NCI-H2171 (cell line): ENCODE results near the gene CEP85.

Experiments used
- DNase-seq: peaks from one replicate; lab custom pipeline; 2025; lab: John Stamatoyannopoulos, UW

CEP85 gene

DNA sequence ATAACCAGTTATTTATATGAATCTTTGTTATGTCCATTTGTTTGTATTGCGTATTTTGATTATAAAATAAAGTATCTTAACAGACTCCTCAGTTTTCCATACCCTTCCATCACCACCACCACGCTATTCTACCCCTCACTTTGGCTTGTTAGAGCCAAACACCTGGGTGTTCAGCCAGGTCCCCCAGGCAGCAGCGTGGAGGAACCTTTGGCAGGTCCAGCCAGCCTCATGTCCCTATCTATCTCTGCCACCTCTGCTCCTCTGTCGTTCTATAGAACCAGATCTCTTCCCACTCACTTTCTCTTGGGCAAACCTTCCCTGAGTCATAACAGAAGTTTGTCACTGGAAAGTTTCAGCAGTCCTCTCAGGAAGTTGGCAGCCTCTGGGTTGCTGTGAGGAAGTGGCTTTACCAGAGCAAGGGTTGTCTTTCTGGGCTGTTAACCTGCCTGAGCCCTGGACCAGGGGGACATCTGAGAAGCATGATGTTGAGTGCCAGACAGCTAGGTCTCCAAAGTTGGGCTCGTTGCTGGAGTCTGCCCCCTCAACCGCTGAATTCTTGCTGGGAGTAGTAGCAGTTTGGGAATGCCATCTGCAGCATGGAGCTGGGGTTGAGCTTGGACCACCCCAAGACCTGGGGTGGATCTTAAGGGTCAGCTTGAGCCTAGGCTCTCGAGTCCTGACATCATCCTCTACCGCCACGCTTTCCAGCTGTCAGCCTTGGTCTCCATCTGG lies 44.9 kb downstream of the CEP85 start:
- no peak for DNase-seq

DNA sequence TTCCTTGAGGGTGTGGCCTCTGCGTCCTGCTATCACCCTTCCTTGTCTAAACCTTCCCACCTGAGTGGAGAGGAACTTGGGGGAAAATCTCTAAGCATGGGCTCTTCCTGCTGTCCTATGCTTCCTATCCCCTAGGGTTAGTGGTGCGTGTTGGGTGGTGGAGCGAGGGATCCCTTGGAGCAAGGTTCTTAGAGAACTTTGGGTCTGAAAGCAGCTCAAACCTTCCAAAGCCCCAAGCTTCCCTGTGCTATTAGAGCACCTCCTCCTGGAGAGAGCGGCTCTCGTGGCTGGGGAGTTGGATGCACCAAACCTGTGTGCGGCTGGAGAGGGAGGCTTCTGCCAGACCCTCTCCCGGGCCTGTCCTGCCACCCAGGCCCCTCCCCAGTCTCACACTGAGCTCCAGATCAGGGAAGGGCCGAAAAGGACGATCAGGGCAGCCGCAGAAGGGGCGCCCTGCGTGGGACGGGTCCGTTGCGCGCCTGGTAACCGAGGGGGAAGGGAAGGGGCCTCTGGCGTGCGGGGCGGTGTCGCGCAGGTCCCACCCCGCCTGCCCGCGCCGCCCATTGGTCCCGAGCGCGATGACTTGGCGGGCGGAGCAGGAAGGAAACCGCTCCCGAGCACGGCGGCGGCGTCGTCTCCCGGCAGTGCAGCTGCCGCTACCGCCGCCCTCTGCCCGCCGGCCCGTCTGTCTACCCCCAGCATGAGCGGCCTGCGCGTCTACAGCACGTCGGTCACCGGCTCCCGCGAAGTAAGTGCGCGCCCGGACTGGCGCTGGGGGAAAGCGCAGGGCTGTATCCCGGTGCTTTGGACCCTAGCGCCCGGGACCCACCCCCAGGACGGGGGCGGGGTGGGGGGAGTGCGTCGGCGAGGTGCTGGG lies 45.7 kb downstream of the CEP85 start, which contains the start of gene SH3BGRL3:
Gene SH3BGRL3 (plus strand): TSS at position 631 of the 877 bp plus-strand sequence. CDS start 70 bp downstream, at position 701.
- DNase-seq: peak; percentile 92

DNA sequence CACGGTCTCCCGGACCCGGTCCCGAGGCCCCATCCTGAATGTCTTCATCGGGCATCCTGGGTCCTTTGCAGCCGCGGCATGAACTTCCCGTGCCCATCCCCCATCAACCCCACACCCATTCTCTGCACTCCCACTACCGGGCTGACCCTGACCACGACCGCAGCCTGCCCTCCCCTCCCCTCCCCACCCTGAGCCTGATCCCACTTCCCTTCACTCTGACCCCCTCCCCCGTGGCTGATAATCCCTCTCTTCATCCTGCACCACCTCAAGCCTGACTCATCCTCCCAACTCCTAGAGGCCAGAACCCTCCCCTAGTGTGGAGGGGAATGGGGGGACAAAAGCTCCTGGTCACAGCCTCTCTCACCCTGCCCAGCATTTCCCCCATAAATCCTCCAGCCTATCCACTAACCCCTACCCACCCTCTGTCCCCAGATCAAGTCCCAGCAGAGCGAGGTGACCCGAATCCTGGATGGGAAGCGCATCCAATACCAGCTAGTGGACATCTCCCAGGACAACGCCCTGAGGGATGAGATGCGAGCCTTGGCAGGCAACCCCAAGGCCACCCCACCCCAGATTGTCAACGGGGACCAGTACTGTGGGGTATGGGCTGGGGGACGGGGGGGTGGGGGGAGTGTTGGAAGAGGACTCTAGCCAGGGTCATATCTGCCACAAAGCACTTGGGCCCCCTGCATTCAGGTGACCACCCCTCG lies 46.5 kb downstream of the CEP85 start:
- no peak for DNase-seq

DNA sequence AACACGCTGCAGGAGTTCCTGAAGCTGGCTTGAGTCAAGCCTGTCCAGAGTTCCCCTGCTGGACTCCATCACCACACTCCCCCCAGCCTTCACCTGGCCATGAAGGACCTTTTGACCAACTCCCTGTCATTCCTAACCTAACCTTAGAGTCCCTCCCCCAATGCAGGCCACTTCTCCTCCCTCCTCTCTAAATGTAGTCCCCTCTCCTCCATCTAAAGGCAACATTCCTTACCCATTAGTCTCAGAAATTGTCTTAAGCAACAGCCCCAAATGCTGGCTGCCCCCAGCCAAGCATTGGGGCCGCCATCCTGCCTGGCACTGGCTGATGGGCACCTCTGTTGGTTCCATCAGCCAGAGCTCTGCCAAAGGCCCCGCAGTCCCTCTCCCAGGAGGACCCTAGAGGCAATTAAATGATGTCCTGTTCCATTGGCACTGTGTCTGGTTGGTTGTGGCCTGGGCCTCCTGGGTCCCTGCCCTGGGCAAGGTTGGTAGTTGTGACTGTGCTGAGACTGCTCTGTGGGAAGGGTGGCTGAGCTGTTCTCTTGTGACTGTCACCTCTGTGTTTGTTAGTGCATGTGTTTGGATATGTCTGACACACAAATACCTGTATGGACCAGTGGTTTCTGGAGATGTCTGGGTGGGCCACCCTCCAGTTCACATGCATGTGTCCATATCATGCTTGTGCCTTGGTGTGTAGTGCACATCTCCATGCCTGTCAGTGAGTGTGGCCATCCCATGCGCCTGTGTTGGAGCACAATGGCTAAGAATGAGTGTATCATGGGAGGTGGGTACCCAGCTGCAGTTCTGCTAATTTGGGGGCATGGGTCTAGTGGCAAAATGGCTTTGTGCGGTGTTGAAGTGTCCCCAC lies 47.3 kb downstream of the CEP85 start:
- DNase-seq: no peak

DNA sequence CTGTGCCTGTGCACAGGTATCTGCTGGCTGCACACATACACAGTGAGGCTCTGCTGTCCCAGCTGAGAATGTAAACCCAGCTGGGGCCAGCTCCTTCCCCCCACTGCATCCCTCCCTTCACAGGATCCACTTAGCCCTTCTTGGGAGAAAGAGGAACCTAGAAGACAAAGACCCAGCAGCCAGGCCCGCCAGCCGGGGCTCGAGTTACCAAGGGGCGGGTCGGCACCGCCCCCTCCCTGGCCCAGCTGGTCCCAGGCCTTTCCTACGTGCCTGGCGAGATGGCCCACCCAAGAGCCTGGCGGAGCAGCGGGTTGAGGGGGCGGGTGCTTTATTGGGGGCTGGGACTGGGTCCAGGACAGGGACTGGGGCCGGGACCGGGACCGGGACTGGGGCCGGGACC lies 48.0 kb downstream of the CEP85 start:
- DNase-seq: peak; percentile 14

DNA sequence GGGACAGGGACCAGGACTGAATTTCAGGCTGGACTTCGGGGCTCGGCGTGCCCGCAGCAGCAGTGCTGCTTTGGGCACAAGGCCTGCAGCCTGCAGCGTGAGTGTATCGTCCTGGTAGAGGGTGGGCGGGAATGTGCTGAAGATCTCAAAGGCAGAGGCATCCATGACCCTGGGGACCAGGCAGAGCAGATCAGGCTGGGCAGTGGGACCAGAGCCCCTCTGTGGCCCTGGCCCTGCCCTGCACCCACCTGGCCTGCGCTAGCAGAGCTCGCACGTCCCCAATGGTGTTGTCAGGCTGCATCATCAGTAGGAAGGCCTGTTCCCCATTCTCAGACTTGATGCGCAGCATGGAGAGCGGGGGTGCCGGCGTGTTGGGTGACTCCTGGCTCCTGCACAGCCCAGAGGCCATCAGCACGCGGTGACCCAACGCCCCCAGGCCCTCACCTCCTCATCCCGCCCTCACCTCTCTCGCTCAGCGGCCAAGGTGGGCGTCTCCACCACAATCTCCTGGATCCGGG lies 48.5 kb downstream of the CEP85 start:
- DNase-seq: no peak

DNA sequence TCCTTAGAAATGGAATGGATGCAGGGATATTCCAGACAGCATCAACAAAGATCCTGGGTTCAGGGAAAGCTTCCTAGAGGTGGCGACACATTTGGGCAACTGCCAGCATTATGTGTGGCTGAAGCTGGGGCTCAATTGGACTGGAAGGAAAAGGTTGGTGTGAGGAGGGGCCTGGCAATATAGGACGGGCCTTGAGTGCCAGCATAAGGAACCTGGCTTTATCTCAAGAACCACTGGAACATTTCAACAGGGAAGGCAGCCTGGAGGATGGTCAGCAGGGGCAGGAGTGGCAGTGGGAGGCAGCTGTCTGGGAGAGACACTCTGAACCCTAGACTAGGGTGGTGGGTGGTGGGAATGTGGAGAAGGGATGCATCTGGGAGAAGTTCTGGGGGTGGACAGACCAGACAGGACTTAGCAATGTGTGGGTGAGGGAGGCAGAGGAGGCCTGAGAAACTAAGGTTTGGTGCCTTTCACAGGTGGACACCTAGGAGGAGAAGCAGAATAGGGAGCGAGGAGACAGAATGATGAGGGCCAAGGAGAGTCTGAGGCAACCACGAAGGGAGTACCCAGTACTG lies 49.4 kb downstream of the CEP85 start:
- no peak for DNase-seq

DNA sequence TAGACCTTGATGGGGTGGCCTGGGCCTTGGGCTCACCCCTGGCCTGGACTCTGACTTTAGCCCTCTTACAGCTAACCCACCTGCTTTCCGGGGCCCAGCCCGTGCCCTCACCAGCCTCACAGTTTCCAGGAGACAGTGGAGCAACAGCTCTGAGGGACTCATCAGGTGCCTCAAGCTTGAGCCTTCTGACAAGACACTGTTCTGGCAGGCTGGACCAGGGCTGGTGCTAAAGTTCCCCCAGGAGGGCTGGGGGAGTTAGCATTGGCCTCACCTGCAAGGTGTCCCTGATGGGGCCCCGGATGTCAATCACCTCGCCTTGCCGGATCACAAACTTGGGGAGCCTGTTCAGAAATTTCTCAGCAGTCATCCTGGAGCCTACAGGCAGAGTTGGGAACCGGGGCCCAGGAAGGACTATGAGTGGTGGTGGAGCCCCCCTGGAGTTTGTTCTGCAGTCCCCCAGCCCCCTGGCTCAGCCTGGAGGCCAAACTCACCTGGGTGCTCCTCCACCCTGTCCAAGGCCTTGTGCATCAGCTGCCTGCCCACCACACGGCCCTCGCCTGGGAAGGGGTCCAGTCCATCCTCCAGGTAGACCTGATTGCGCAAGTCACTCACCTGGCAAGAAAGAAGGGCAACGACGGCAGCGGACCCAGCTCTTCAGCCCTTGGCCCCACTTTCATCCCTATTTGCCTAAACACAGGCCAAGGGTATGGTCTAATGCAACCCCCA lies 50.0 kb downstream of the CEP85 start:
- DNase-seq: no peak

DNA sequence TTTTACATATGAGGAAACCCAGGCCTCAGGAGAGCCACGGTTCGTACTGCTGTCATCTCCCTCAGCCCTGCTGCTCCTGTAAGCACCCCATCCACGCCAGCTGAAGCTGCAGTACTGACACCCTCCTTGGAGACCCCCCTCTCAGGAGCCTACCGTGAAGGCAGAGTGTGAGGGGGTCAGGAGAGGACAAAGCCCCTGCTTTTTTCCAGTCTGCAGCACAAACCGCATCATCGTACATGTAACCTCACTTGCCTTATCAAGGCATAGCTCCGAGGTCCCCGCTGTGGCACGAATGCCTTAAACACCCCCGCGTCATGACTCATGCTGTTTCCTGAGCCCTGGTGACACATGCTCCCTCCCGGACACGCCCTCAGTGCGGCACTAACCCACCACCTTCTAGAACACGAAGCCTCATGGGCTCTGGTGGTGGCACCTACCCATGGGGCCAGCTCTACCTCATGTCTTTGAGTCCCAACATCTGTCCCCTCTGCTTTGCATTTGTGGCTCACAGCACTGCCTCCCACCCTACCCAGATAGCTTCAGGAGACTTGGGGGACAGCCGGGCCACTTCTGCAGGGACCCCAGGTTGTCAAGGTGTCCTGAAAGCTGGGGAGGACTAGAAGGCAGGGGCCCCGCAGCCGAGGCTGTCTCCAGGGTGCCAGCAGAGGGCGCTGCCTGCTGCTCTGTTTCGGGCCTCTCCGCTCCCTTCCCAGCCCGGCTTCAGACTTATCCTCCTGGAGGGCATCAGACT lies 50.8 kb downstream of the CEP85 start:
- no peak for DNase-seq

DNA sequence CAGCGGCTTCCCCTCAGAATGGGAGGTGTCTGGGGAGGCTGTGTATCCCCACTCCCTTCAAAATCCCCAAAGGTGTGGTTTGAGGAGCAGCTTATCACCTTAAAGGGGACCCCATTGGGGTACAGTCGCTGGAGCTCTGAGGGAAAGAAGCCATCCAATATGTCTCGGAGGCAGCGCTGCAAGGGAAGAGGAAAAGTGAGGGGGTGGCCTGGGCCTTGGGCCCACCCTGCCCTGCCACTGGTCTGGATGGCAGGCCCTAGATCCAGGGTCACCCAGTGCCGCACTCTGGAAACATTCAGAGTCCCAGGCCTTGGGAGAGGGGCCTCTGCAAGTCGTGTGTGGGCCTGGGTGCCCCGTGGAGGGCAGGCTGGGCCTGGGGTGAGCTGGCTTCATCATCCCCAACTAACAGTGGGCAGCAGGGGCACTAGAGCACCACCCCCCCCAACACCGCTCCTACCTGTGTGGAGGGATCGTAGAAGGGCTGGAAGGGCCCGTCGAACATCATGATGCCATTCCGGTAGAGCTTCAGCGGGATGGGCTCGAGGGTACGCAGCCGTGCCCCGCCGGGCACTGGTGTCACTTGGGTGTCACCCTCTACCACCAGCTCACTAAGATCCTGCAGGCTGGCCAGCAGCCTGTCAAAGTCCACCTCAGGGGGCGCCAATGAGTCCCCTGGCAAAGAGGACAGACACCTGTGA lies 51.5 kb downstream of the CEP85 start:
- DNase-seq: no peak

DNA sequence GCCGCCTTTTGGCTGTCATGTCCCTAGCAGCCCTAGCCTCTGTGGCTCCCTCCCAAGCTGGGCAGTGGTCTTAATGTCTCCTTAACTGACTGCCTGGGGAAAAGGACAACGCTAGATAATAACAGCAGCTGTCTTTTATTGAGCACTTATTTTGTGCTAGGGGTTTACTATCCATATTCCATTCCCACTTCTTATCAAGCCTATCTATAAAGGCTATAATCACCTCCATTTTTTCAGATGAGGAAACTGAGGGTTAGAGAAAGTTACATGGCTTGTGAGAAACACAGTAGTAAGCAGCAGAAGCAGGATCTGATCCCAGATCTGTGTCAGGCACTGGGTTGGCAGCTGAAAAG lies 52.0 kb downstream of the CEP85 start:
- DNase-seq: no peak

DNA sequence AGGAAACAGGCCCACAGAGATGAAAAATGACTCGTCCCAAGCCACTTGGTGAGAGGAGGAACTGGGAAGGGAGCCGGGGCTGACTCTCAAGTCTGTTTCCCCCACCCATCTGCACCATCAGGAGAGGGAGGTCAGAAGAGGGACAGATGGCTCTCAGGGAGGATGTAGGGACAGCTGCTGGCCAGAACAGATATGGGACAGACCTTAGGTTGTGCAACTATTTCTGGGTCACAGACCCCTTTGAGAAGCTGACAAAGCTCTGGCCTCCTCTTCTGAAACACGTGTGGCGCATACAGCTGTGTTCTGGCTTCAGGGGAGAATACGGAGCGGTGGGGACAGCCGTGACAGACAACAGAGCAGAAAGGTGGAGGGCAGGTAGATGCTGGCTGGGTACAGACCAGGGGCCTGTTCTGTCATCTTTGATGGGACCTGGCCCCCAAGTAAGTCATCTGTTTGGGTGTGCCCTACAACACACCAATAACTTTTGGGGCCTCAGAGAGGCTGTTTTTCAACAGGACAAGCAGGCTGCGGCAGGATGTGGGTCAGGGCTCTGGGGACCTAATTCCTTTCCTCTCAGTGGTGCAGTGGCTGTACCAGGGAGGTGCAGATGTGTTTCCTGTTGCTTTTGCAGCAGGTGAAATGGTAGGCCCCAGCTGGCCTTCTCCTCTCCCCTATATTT lies 53.2 kb downstream of the CEP85 start:
- no peak for DNase-seq

DNA sequence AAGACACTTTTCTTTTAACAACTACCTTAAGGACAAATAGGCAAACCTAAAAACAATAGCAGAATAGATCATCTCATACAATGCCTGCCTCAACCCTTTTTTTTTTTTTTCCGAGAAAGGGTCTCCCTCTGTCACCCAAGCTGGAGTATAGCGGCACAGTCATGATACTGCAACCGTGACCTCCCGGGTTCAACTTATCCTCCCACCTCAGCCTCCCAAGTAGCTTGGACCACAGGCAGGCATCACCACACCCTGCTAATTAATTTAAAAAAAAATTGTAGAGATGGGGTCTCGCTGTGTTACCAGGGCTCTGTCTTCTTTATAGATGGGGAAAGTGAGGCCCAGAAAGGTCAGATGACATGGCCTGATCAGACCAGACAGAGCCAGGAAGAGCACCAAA lies 53.8 kb downstream of the CEP85 start:
- DNase-seq: no peak

DNA sequence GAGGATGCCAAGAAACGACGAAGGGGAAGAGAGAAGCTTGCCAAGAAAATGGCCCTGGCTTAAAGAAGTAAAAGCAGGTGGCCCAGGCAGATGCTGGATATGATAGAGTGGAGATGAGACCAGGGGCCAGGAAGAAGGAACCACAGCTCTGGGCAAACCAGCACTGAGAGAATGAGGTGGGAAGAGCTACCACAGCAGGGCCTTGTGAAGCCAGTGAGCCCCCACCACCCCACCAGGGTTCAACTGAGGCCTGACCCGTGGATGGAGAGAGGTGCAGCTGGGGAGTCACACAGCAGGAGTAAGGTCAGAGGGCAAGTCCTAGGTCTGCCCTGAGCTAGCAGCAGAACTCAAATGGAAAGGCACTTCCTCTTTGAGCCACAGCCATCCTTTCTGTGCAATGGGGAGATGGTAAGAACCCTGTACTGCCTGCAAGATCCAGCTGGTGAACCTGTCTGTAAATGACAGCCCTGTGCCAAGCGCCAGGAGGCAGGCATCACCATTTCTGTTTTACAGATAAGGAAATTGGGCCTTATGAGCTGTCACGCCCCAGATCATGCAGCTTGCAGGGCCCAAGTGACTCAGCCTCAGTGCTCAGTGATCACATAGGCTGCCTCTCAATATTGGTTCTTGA lies 54.4 kb downstream of the CEP85 start:
- no peak for DNase-seq

DNA sequence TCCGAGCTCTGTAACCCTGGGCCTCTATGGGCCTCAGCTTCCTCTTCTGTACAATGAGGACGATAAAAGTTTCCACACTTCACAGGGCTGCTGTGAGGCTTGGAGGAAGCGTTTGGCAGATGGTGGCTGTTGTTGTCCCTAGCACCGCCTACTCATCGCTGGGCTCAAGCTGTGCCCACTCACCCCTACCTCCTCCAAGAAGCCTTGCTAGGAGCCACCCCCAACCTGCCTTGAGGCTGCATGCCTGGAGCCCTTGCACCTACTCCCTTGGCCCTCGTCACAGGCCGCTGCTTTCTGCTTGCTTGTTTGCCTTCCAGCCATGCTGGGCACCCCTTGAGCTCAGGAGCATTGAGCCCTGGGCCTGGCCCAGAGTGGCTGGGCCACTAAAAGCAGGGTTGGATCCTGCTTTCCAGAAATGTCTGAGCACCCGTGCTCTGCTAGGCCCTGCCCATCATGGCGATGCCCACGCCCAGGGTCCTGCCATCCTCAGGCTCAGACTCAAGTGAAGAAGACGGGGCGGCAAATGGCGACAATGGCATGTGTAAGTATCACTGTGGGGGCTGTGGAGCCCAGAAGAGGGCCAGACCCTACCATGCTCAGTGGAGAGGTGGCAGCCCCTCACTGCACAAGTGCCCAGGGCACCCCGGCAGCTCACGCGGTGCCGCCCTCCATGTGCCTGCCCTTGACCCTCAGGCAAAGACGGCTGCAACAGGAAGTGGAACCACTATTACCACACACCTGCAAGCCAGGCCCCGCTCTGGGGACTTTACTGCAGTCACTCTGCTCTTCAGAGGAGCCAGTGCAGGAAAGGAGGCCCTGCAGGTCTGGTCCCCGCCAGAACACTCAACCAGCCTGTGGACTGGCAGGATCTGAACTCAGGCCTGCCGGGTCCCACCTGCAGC lies 55.4 kb downstream of the CEP85 start:
- DNase-seq: peak; percentile 15

DNA sequence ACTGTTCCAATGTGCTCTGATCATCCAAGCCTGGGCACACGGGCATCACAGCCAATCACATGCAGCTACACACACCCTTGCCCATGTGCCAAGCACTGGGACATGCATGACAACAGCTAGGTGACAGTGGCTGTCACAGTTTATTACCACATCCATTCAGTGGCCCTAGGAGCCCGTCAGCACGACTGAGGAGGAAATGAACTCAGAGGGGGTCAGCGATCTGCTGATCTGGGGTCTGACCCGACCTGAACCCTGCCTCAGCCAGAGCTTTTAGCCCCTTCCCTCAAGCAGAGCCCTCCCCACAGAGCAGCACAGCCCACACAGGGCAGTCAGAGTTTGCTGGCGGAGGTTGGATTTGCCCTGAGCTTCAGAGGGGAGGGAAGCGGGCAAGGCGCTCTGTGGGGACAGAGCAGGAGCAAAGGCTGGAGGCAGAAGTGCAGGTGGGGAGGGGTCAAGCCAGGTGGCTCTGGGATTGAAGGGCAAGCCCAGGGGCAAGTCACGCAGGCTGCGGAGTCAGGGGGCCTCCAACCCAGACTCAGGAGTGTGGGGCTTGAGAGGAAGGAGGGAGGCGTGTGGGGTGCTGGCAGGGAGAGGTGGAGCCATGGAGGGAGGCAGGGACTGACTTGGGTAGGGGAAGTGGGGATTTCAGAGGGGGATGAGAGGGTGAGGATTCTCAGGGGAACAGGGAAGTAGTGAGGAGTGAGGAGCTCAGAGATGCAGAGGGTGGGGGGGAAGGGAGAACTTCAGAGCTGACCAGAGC lies 56.3 kb downstream of the CEP85 start:
- DNase-seq: no peak
